Breast epithelium (tissue), 4 donors: Measurements from ENCODE around the gene NHLRC1. TPM values are rescaled to one million over a fixed set of nuclear protein-coding genes. Genes with fewer than 3 reads are reported as not detected.
A peak's percentile ranks its signal among the peaks of the same experiment; 100 is the strongest.

Source experiments
- DNase-seq, 2 donors: peaks; one replicate each; pipeline ENCODE4 v3.0.0-alpha.2; 2019; ENCODE audit warnings: low spot score in 2 of 2
- H3K27ac ChIP-seq, 2 donors: fragments of 200-600 bp; sonication (generic) in 1 of 2; one replicate each; pipeline ENCODE4 v1.5.1; 2016 to 2019; ENCODE audit warnings: mild to moderate bottlenecking in 1 of 2
- H3K27me3 ChIP-seq, 2 donors: fragments of 200-600 bp; sonication (generic) in 1 of 2; one replicate each; pipeline versions ENCODE4 v1.5.1 to v1.6.0; 2017 to 2019; ENCODE audit warnings: control low read depth in 1 of 2, mild to moderate bottlenecking in 1 of 2
- H3K36me3 ChIP-seq: fragments of 200-600 bp; one replicate; pipeline ENCODE4 v1.5.1; 2019
- H3K4me1 ChIP-seq, 2 donors: fragments of 200-600 bp; sonication (generic); one replicate each; pipeline ENCODE4 v1.5.1; 2016 to 2019; ENCODE audit warnings: control low read depth in 1 of 2
- H3K4me3 ChIP-seq, 3 donors: fragments of 200-600 bp; sonication (generic); 1 replicate in 2 of 3; 2 replicates in 1 of 3; pipeline ENCODE4 v1.5.1; 2016 to 2019; ENCODE audit warnings: mild to moderate bottlenecking in 3 of 3, moderate library complexity in 2 of 3
- H3K9me3 ChIP-seq, 2 donors: fragments of 200-600 bp; sonication (generic) in 1 of 2; one replicate each; pipeline ENCODE4 v1.5.1; 2016 to 2019; ENCODE audit warnings: control low read depth in 1 of 2
- POLR2A ChIP-seq: fragments of 450-650 bp; IDR thresholded peaks from one replicate; pipeline ENCODE4 v1.6.1; 2016; ENCODE audit warnings: antibody characterized with exemption, mild to moderate bottlenecking, moderate library complexity
- POLR2AphosphoS5 ChIP-seq, 3 donors: sonication (generic); formaldehyde crosslinking; IDR thresholded peaks; one replicate each; pipeline ENCODE4 v1.6.1; 2017; ENCODE audit warnings: antibody characterized with exemption in 3 of 3
- intact Hi-C: fragments of 100-400 bp; cut with DNase I; formaldehyde crosslinking; loops from one replicate; pipeline ENCODE4 v1.15.1; 2023; ENCODE audit warnings: low total_unique reads
- total RNA-seq, 3 donors: library from RNA; depleted of rRNA; stranded (reverse); fragments of >200 nt; gene quantifications; one replicate each; pipeline ENCODE4 v1.1.0, GENCODE V29; 2016
- TF ChIP-seq, protein P1 (sequence below), 3 donors: fragments of 450-650 bp; IDR thresholded peaks; one replicate each; pipeline ENCODE4 v1.5.1; 2016 to 2017; ENCODE audit warnings: antibody characterized with exemption in 3 of 3, mild to moderate bottlenecking in 3 of 3, moderate library complexity in 3 of 3

Gene NHLRC1
- total RNA-seq, 3 donors from 2014 or later, result 2.0 to 3.2 (median 2.7) TPM

DNA sequence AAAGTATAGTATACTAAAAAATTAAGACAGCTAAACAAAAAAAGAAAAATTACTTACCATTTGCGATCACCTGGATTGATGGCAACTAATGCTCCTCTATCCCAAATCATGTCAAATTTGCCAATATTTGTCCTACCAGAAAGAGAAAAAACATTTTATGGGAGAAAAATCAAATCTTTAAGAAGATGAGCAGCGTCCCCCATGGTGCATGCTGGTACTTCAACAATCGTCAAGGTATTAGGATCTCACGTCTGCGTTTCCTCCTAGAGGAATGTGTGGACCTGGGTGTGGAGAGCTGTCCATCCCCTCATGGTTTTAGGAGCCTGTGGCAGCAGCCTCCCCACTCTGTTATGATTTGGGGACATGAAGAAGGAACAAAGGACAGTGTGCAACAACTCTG, 16.4 kb upstream of the NHLRC1 start:
- Histone ChIP-seq H3K4me3 (no peak overlapping the region), H3K9me3 (no peaks in the 10 kb centered on the region), H3K27me3 (no peaks in the 10 kb centered on the region), H3K36me3 (no peaks in the 10 kb centered on the region), H3K27ac (no peak overlapping the region), H3K4me1 (no peaks in the 10 kb centered on the region)
- intact Hi-C loops, result no loop called here
- DNase-seq, result no peak
- TF ChIP-seq POLR2AphosphoS5 (IDR thresholded peaks at IDR 0.05), result no peak
- no peak for TF ChIP-seq POLR2A
- TF ChIP-seq, protein P1, sequence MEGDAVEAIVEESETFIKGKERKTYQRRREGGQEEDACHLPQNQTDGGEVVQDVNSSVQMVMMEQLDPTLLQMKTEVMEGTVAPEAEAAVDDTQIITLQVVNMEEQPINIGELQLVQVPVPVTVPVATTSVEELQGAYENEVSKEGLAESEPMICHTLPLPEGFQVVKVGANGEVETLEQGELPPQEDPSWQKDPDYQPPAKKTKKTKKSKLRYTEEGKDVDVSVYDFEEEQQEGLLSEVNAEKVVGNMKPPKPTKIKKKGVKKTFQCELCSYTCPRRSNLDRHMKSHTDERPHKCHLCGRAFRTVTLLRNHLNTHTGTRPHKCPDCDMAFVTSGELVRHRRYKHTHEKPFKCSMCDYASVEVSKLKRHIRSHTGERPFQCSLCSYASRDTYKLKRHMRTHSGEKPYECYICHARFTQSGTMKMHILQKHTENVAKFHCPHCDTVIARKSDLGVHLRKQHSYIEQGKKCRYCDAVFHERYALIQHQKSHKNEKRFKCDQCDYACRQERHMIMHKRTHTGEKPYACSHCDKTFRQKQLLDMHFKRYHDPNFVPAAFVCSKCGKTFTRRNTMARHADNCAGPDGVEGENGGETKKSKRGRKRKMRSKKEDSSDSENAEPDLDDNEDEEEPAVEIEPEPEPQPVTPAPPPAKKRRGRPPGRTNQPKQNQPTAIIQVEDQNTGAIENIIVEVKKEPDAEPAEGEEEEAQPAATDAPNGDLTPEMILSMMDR (IDR thresholded peaks at IDR 0.05), result no peak

DNA sequence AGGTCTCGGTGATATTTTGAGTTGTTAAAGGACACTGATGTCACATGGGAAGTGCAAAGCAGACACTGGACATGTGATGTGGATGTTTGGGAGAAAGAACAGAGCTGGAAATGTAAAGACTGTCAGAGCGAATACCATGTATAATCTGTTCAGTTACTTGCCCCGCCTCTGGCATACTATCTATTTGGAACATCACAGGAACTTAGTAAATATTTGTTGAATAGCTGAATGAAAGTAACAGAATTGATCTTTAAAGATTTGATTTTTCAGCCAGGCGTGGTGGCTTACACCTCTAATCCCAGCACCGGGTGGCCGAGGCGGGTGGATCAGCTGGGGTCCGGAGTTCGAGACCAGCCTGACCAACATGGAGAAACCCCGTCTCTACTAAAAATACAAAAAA, 13.8 kb upstream of the NHLRC1 start:
- H3K4me1 ChIP-seq, result no peaks in the 10 kb centered on the region
- H3K27ac ChIP-seq, result no peak overlapping the region
- no peak overlapping the region for H3K4me3 ChIP-seq
- no peaks in the 10 kb centered on the region for H3K27me3 ChIP-seq
- TF ChIP-seq, protein P1 (IDR thresholded peaks at IDR 0.05), result no peak
- TF ChIP-seq POLR2AphosphoS5 (IDR thresholded peaks at IDR 0.05) (no peak), POLR2A (no peak)
- no peak for DNase-seq
- intact Hi-C loops, result no loop called here
- no peaks in the 10 kb centered on the region for H3K9me3 ChIP-seq
- H3K36me3 ChIP-seq, result no peaks in the 10 kb centered on the region

DNA sequence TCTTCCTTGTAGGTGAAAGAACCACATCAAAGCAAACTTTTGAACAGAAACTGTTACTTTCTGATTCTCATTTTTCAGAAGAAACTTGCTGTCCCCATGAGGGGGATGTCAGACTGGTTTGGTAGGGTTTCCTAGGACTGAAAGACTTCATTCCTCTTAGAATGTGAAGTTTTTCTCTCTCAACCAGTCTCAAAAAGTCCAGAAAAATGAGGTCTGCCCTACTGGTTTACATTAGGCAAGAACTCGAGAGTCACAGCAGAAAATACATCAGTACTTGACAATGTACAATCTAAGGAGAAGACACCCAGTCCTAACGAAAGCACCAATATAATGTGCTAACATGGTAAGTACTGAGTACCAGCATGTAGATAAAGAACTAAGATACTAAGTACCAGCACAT, 12.7 kb upstream of the NHLRC1 start:
- Histone ChIP-seq H3K27me3 (no peaks in the 10 kb centered on the region), H3K36me3 (no peaks in the 10 kb centered on the region), H3K4me1 (no peaks in the 10 kb centered on the region), H3K27ac (no peak overlapping the region), H3K4me3 (no peak overlapping the region), H3K9me3 (no peaks in the 10 kb centered on the region)
- DNase-seq, result no peak
- intact Hi-C loops, result no loop called here
- TF ChIP-seq, protein P1 (IDR thresholded peaks at IDR 0.05), result no peak
- no peak for TF ChIP-seq POLR2A
- no peak for TF ChIP-seq POLR2AphosphoS5 (IDR thresholded peaks at IDR 0.05)

DNA sequence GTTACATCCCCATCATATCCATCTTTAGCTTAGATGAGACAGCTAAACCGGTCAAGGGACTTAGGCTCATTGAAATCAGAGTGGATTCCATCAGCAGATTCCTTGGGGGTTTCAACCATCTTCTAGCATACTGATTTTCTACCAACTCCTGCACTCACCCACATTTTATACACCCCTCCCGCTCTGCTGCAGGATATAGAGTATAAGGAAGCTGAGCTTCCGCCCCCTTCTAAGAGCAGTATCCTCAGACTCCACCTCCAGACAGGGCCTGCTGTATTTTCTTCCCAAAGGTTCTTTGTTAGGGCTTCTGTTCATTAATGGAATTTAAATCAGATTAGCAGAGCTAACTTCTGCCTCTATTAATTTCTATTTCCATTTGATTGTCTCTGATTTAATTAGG, 9.9 kb upstream of the NHLRC1 start:
- Histone ChIP-seq H3K27me3 (no peaks in the 10 kb centered on the region), H3K4me1 (no peaks in the 10 kb centered on the region), H3K36me3 (no peaks in the 10 kb centered on the region), H3K4me3 (no peak overlapping the region), H3K27ac (no peak overlapping the region), H3K9me3 (no peaks in the 10 kb centered on the region)
- no peak for DNase-seq
- intact Hi-C loops, result no loop called here
- TF ChIP-seq, protein P1 (IDR thresholded peaks at IDR 0.05), result no peak
- no peak for TF ChIP-seq POLR2AphosphoS5 (IDR thresholded peaks at IDR 0.05)

DNA sequence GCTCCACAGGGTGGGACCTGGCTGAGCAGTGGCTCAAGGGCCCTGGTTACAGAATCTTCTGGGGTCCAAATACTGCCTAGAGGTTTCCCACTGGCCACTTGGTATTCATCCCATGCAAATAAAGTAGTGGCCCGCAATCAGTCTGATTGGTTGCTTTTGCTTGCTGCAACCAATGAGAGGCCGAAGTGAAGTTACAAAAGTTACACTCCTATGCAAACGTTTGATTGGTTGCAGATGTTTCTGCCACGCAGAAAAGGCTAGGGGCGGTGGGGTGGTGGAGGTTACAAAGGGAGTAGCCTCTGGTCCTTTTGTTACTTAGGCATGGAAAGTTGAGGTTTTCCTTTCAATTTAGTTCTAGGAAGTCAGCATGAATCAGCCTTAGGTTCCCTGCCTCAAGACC, 3.6 kb upstream of the NHLRC1 start:
- intact Hi-C loops, result no loop called here
- no peak for DNase-seq
- Histone ChIP-seq H3K9me3 (no peaks in the 10 kb centered on the region), H3K27ac (no peak overlapping the region), H3K4me3 (peak overlapping the region in 1 of 3 donors; percentile 4), H3K36me3 (no peaks in the 10 kb centered on the region), H3K27me3 (no peaks in the 10 kb centered on the region), H3K4me1 (no peaks in the 10 kb centered on the region)
- TF ChIP-seq, protein P1 (IDR thresholded peaks at IDR 0.05), result no peak
- TF ChIP-seq POLR2AphosphoS5 (IDR thresholded peaks at IDR 0.05), result no peak
- TF ChIP-seq POLR2A, result no peak
